ENCODE results near the gene RGL4.
"Not testable (repeated sequence)": the region's sequence is repeated elsewhere in the genome, so short reads cannot be mapped to it uniquely, and the experiment has no call there.

RGL4 gene

GRCh38 chr22:23698673-23699235 lies 7.9 kb downstream of the RGL4 start:
- DNase-seq (ENCODE audit: low spot score): no peak

GRCh38 chr22:23700706-23701105 lies 9.9 kb downstream of the RGL4 start:
- DNase-seq (ENCODE audit: low spot score): no peak

GRCh38 chr22:23704062-23704461 lies 13.2 kb downstream of the RGL4 start:
- DNase-seq (ENCODE audit: low spot score): no peak

- DNase-seq (ENCODE audit: low spot score): no peak
These were observed 14.0 kb downstream of the RGL4 start for GRCh38 chr22:23704829-23705228.

GRCh38 chr22:23705358-23705757 lies 14.5 kb downstream of the RGL4 start:
- no peak for DNase-seq (ENCODE audit: low spot score)

GRCh38 chr22:23708270-23708669 lies 17.5 kb downstream of the RGL4 start:
- DNase-seq (ENCODE audit: low spot score): no peak

GRCh38 chr22:23709107-23709506 lies 18.3 kb downstream of the RGL4 start:
- no peak for DNase-seq (ENCODE audit: low spot score)

GRCh38 chr22:23712256-23712655 lies 21.4 kb downstream of the RGL4 start:
- DNase-seq (ENCODE audit: low spot score): no peak

- no peak for DNase-seq (ENCODE audit: low spot score)
These were observed 23.1 kb downstream of the RGL4 start for GRCh38 chr22:23713696-23714595.

GRCh38 chr22:23714596-23715578 lies 24.1 kb downstream of the RGL4 start:
- no peak for DNase-seq (ENCODE audit: low spot score)

- DNase-seq (ENCODE audit: low spot score): no peak
These were observed 25.1 kb downstream of the RGL4 start for GRCh38 chr22:23715806-23716375.

GRCh38 chr22:23716811-23717801 lies 26.3 kb downstream of the RGL4 start:
- peak; percentile 85 for DNase-seq (ENCODE audit: low spot score)

- DNase-seq (ENCODE audit: low spot score): no peak
These were observed 27.8 kb downstream of the RGL4 start for GRCh38 chr22:23718371-23719165.

GRCh38 chr22:23720855-23721254 lies 30.0 kb downstream of the RGL4 start:
- no peak for DNase-seq (ENCODE audit: low spot score)

GRCh38 chr22:23722160-23722559 lies 31.3 kb downstream of the RGL4 start:
- DNase-seq (ENCODE audit: low spot score): no peak

- DNase-seq (ENCODE audit: low spot score): no peak
These were observed 31.9 kb downstream of the RGL4 start for GRCh38 chr22:23722724-23723123.

GRCh38 chr22:23728108-23728507 lies 37.3 kb downstream of the RGL4 start:
- DNase-seq (ENCODE audit: low spot score): not testable (repeated sequence)

- no peak for DNase-seq (ENCODE audit: low spot score)
These were observed 46.9 kb downstream of the RGL4 start for GRCh38 chr22:23737696-23738095.

GRCh38 chr22:23742505-23743264 lies 51.9 kb downstream of the RGL4 start:
- DNase-seq (ENCODE audit: low spot score): no peak
